GM12874 (cell line): ENCODE results near the gene STON2.

Experiments used
- TF ChIP-seq, protein P1 (sequence below): IDR thresholded peaks from 2 replicates; pipeline ENCODE4 v1.5.1; 2011; ENCODE audit warnings: low read depth, mild to moderate bottlenecking, control low read depth, low read length, moderate library complexity; ENCODE audit not compliant: insufficient read depth

The STON2 gene

DNA sequence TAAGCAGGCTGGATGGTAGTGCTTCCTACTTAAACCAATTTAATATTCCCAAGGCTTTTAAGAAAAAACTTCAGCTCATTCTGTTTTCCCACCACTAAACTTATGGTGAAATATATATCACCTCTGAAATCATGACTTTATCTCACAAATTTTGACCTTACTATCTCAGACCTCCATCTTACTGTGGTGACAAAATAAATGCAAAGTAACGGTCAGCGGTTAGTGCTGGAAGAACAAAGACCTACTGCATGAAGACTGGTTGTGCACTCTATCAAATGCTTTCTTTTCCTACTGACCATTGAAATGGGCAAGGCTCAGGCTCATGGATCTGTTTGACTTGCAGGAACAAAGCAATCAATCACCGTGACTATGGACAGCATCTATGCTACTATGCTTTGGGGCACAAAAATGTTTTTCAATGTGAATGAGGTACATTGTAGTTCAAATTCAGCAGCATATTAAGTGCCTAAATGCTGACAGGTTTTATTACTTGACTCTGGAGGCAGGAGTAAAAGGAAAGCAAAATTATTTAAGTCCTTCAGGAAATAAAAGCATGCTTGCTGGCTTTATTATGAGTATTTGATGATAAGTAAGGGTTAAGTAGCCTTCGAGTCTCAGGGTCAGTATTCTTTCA is 136.2 kb downstream of the STON2 start:
- TF ChIP-seq, protein P1, sequence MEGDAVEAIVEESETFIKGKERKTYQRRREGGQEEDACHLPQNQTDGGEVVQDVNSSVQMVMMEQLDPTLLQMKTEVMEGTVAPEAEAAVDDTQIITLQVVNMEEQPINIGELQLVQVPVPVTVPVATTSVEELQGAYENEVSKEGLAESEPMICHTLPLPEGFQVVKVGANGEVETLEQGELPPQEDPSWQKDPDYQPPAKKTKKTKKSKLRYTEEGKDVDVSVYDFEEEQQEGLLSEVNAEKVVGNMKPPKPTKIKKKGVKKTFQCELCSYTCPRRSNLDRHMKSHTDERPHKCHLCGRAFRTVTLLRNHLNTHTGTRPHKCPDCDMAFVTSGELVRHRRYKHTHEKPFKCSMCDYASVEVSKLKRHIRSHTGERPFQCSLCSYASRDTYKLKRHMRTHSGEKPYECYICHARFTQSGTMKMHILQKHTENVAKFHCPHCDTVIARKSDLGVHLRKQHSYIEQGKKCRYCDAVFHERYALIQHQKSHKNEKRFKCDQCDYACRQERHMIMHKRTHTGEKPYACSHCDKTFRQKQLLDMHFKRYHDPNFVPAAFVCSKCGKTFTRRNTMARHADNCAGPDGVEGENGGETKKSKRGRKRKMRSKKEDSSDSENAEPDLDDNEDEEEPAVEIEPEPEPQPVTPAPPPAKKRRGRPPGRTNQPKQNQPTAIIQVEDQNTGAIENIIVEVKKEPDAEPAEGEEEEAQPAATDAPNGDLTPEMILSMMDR = no peak

DNA sequence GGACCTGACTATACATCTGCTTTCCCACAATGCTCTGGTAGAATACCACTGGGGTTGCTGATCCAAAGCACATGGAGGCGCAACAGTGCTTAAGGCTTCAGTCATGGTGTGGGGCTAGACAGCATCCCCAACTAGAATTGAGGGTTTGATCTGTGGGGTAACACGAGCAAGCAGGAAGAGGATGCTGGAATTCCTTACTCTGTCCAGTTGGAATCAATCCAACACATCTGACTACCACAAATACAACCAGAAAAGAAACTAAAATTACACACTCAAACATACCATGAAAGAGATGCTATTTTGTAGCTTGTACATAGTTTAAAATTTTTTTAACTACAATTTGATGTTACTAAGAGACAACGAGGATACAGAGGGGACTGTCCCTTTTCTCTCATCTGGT is 138.9 kb downstream of the STON2 start:
- TF ChIP-seq, protein P1 = no peak

DNA sequence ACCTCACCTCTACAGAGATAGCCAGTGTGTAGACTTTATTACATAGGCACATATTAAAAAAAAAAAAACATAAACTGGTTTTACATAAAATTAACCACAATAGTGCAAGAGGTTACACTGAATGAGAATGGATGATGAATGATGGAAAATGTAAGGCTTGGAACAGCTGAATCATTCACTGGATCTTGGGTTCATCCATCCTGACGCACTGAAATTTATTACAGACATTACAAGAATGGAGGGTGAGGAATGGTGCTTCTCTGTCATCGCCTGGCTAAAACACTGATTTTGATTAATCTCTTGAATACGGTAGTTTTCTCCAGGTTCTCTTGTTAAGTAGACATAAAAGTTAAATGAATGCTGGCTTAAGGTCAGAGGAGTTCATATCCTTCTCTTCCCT is 139.4 kb downstream of the STON2 start:
- TF ChIP-seq, protein P1 = no peak

- TF ChIP-seq, protein P1 = no peak
Observed at GRCh38 chr14:81256289-81256960, 143.7 kb downstream of the STON2 start.

DNA sequence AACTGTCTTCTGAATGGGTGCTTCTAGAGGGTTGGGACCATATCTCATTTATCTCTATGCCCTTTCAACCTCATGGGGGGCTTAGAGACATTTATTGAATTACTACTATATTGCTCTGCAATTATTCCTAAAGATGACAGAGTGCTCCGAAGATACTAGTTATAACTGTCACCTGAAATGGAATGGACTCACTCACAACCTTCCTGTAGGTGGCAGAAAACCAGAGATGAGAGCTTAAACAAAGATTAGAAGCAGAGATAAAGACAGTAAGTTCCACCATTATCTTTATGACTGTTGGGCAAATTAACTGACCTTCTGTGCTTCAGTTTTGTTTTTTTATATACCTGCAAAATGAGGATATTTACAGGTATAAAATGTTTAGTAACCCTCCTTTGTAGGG is 147.8 kb downstream of the STON2 start:
- TF ChIP-seq, protein P1 = no peak

DNA sequence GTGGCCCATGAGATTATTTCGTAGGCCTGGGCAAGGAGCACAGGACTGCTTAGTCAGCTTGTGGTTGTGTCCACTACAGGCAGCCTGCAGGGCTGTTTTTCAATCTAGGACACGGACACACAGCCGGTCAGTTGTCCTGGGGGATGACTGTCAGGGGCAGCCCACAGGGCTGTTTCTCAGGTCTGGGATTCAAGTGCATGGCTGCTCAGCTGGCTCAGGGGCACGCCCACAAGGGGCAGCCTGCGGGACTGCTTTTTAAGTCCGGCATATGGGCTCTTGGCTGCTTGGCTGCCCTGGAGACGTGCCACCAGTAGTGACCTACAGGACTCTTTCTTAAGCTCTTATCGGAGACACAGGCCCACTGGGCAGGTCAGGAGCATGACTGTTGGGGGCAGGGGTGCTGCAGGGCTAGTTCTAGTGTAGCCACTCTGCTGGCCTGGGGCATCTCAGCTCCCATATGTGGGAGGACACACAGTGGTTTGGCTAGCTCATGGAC is 152.8 kb downstream of the STON2 start:
- TF ChIP-seq, protein P1 = no peak

GRCh38 chr14:81246461-81247270 is 153.5 kb downstream of the STON2 start:
- TF ChIP-seq, protein P1 = no peak
